Natural killer cell (primary cell): Measurements from ENCODE around the gene VPS26B. TPM values are rescaled to one million over a fixed set of nuclear protein-coding genes. Genes with fewer than 3 reads are reported as not detected.

ENCODE experiments used
- ATAC-seq, 3 donors: fragments of 150-1000 bp in 2 of 3; fragments of 200-7000 bp in 1 of 3; cut with Tn5 transposase; 1 replicate in 1 of 3; 2 replicates in 2 of 3; pipeline ENCODE4 v1.10.0; 2021; ENCODE audit warnings: mild to moderate bottlenecking in 2 of 3, moderate library complexity in 2 of 3
- DNase-seq, 2 donors: peaks; one replicate each; pipeline versions ENCODE4 v3.0.0 to v3.0.0-alpha.2; 2013 to 2021; ENCODE audit warnings: mixed read lengths in 1 of 2
- H3K27ac ChIP-seq: one replicate; pipeline ENCODE4 v1.5.1; 2013; ENCODE audit warnings: mild to moderate bottlenecking, low read length
- H3K27me3 ChIP-seq: one replicate; pipeline ENCODE4 v1.6.1; 2013; ENCODE audit warnings: low read length; ENCODE audit not compliant: control insufficient read depth, insufficient read depth
- H3K36me3 ChIP-seq: one replicate; pipeline ENCODE4 v1.6.1; 2013; ENCODE audit warnings: low read length; ENCODE audit not compliant: control insufficient read depth, insufficient read depth
- H3K4me1 ChIP-seq: one replicate; pipeline ENCODE4 v1.6.1; 2013; ENCODE audit warnings: low read length; ENCODE audit not compliant: control insufficient read depth, insufficient read depth
- H3K4me3 ChIP-seq: one replicate; pipeline ENCODE4 v1.5.1; 2013; ENCODE audit warnings: low read length
- H3K9me3 ChIP-seq: one replicate; pipeline ENCODE4 v1.6.1; 2013; ENCODE audit warnings: low read length; ENCODE audit not compliant: control insufficient read depth, insufficient read depth
- H3K27ac Mint-ChIP-seq, 2 donors: one replicate each; pipeline ENCODE4 v1.8.0; 2022; ENCODE audit warnings: mild to moderate bottlenecking in 2 of 2, mixed read lengths in 2 of 2, moderate library complexity in 1 of 2
- H3K27me3 Mint-ChIP-seq, 2 donors: one replicate each; pipeline ENCODE4 v1.8.0; 2022; ENCODE audit warnings: low read depth in 2 of 2, mixed read lengths in 2 of 2
- H3K36me3 Mint-ChIP-seq: one replicate; pipeline ENCODE4 v1.8.0; 2022; ENCODE audit warnings: mixed read lengths
- H3K4me1 Mint-ChIP-seq, 2 donors: one replicate each; pipeline ENCODE4 v1.8.0; 2022; ENCODE audit warnings: mixed read lengths in 2 of 2
- H3K4me3 Mint-ChIP-seq: one replicate; pipeline ENCODE4 v1.8.0; 2022; ENCODE audit warnings: mild to moderate bottlenecking, moderate library complexity, mixed read lengths
- H3K9me3 Mint-ChIP-seq, 2 donors: one replicate each; pipeline ENCODE4 v1.8.0; 2022; ENCODE audit warnings: mixed read lengths in 2 of 2
- CTCF ChIP-seq: fragments of 200-600 bp; IDR thresholded peaks from one replicate; pipeline ENCODE4 v1.8.0; 2022; ENCODE audit warnings: antibody characterized with exemption
- WGBS: methylation state at CpG from one replicate; pipeline ENCODE4 v1.1.7; 2013; ENCODE audit warnings: missing lambda C conversion rate; ENCODE audit not compliant: insufficient coverage; 5-methylcytosine and 5-hydroxymethylcytosine counted together
- intact Hi-C: fragments of 100-400 bp; cut with micrococcal nuclease; formaldehyde crosslinking; loops from one replicate; pipeline ENCODE4 v1.14.2; 2022
- total RNA-seq, 4 donors: library from RNA; stranded (reverse); fragments of 120-200 nt in 1 of 4; gene quantifications; one replicate each; pipeline versions ENCODE4 v1.2.3 to v1.2.4, GENCODE V29; 2013 to 2022

The VPS26B gene
- total RNA-seq, 3 donors from 2014 or later (not counting 1 experiment from before 2014, with no cell fraction given), result 83.0 to 113 (median 107) TPM

DNA sequence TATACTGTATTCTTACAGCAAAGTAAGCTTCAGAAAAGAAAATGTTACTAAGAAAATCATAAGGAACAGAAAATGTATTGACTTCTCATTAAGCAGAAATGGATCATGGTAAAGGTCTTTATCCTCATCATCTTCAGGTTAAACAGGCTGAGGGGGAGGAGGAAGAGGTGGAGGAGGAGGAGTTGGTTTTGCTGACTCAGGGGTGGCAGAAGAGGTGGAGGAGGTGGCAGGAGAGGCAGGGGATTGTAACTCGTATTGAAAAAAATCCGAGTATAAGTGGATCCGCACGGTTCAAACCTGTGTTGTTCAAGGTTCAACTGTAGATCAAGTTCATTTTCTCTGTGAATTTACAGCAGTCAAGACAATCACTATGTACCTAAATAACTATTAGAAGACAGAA is 64.7 kb downstream of the VPS26B start:
- ATAC-seq, result no peak
- WGBS, result 83% methylated on average over 4 of the region's 4 CpGs

DNA sequence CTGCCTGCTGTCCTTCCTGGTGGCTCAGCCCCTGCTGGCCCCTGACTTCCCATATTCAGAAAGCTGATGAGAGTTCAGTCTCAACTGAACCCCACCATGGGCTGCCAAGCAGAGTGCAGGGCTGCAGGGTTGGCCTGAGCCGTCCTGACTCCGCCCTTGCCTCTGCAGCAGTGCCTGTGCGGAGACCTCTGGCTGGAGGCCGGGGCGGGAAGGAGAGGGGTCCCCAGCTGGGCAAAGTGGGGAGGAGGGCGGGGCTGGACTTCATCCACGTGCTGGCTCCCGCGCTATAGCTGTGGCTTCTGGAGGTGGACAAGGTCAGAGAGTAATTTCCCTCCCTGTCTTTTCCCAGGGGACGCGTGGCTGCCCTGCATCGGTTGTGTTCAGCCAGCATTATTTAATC is 65.3 kb downstream of the VPS26B start:
- peaks cover 6 to 23% of the 10 kb centered on the region in 2 donors for H3K27me3 Mint-ChIP-seq
- H3K9me3 Mint-ChIP-seq, result no peaks in the 10 kb centered on the region
- Histone ChIP-seq H3K9me3 (no peaks in the 10 kb centered on the region), H3K4me1 (no peaks in the 10 kb centered on the region), H3K4me3 (no peak overlapping the region), H3K36me3 (no peaks in the 10 kb centered on the region), H3K27ac (no peak overlapping the region), H3K27me3 (no peaks in the 10 kb centered on the region)
- intact Hi-C loops, result no loop called here
- H3K4me1 Mint-ChIP-seq, result no peaks in the 10 kb centered on the region
- no peak overlapping the region for H3K27ac Mint-ChIP-seq
- WGBS, result 70% methylated on average over 12 of the region's 12 CpGs
- no peak for ATAC-seq
- H3K36me3 Mint-ChIP-seq, result no peaks in the 10 kb centered on the region
- no peak for DNase-seq
- H3K4me3 Mint-ChIP-seq, result no peak overlapping the region
- no peak for TF ChIP-seq CTCF

More for the DNA sequence above, 64.7 kb downstream of the VPS26B start:
- Histone ChIP-seq H3K9me3 (no peaks in the 10 kb centered on the region), H3K4me1 (no peaks in the 10 kb centered on the region), H3K27me3 (no peaks in the 10 kb centered on the region), H3K36me3 (no peaks in the 10 kb centered on the region), H3K27ac (no peak overlapping the region), H3K4me3 (no peak overlapping the region)
- H3K36me3 Mint-ChIP-seq, result no peaks in the 10 kb centered on the region
- TF ChIP-seq CTCF, result no peak
- intact Hi-C loops, result no loop called here
- H3K9me3 Mint-ChIP-seq, result no peaks in the 10 kb centered on the region
- H3K27ac Mint-ChIP-seq, result no peak overlapping the region
- no peak overlapping the region for H3K4me3 Mint-ChIP-seq
- H3K4me1 Mint-ChIP-seq, result no peaks in the 10 kb centered on the region
- H3K27me3 Mint-ChIP-seq, result peaks cover 7 to 18% of the 10 kb centered on the region in 2 donors
- DNase-seq, result no peak

- ATAC-seq (no peak), DNase-seq (no peak)
- H3K27ac Mint-ChIP-seq, result no peak overlapping the region
- H3K9me3 ChIP-seq, result no peaks in the 10 kb centered on the region
- no peak overlapping the region for H3K4me3 ChIP-seq
- no peaks in the 10 kb centered on the region for H3K4me1 ChIP-seq
- no peak overlapping the region for H3K4me3 Mint-ChIP-seq
- 89% methylated on average over 7 of the region's 7 CpGs for WGBS
- no peaks in the 10 kb centered on the region for H3K36me3 ChIP-seq
- H3K9me3 Mint-ChIP-seq, result no peaks in the 10 kb centered on the region
- peaks cover 6 to 32% of the 10 kb centered on the region in 2 donors for H3K27me3 Mint-ChIP-seq
- no peaks in the 10 kb centered on the region for H3K27me3 ChIP-seq
- no peaks in the 10 kb centered on the region for H3K36me3 Mint-ChIP-seq
- intact Hi-C loops, result no loop called here
- no peak overlapping the region for H3K27ac ChIP-seq
- TF ChIP-seq CTCF, result no peak
- H3K4me1 Mint-ChIP-seq, result no peaks in the 10 kb centered on the region
These were observed 66.2 kb downstream of the VPS26B start for GRCh38 chr11:134290646-134291045.

- H3K27ac Mint-ChIP-seq, result no peak overlapping the region
- no peaks in the 10 kb centered on the region for H3K36me3 ChIP-seq
- peaks cover 6 to 34% of the 10 kb centered on the region in 2 donors for H3K27me3 Mint-ChIP-seq
- H3K4me1 Mint-ChIP-seq, result no peaks in the 10 kb centered on the region
- no peaks in the 10 kb centered on the region for H3K36me3 Mint-ChIP-seq
- no peak for DNase-seq
- no peak for ATAC-seq
- H3K9me3 Mint-ChIP-seq, result no peaks in the 10 kb centered on the region
- no peak overlapping the region for H3K4me3 ChIP-seq
- no peak overlapping the region for H3K27ac ChIP-seq
- H3K9me3 ChIP-seq, result no peaks in the 10 kb centered on the region
- intact Hi-C loops, result no loop called here
- 96% methylated on average over 6 of the region's 6 CpGs for WGBS
- no peak overlapping the region for H3K4me3 Mint-ChIP-seq
- no peaks in the 10 kb centered on the region for H3K4me1 ChIP-seq
- no peaks in the 10 kb centered on the region for H3K27me3 ChIP-seq
- TF ChIP-seq CTCF, result no peak
These were observed 66.7 kb downstream of the VPS26B start for GRCh38 chr11:134291196-134291595.
